DMS79 (cell line): ENCODE results near the gene SPATA25.
A peak's percentile ranks its signal among the peaks of the same experiment; 100 is the strongest.

Experiments
- DNase-seq: peaks from one replicate; lab custom pipeline; 2025; lab: John Stamatoyannopoulos, UW

The SPATA25 gene

DNA sequence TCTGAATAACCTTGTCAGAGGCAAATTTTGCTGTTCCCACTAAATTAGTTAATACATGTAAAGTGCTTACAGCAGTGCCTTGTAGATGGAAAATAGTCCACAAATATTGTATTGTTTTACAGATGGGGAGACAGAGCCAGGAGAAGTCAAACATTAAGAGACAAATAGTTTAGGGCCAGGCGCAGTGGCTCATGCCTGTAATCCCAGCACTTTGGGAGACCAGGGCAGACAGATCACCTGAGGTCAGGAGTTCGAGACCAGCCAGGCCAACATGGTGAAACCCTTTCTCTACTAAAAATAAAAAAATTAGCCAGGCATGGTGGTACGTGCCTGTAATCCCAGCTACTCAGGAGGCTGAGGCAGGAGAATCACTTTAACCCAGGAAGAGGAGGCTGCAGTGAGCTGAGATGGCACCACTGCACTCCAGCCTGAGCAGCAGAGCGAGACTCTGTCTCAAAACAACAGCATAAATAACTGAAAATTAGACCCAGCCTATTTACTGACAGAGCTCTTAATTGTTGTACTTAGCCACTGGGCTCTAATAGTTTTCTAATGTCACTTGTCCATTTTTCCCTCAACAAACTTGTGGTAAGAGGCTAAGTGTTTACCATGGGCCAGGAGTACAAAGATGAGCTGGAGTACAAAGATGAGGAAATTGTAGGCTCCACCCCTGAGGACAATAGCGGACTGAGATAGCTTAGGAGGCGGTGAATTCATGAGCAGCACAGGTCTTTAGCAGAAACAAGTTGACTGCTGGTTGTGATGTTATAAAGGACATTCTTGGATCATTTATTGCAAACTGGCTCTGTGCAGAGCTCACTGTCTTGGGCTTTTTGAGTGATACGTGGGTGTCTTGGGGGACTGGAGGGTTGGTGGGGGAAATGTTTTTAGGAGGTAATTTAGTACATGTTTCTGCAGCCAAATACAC is 23.6 kb downstream of the SPATA25 start:
- DNase-seq: no peak

DNA sequence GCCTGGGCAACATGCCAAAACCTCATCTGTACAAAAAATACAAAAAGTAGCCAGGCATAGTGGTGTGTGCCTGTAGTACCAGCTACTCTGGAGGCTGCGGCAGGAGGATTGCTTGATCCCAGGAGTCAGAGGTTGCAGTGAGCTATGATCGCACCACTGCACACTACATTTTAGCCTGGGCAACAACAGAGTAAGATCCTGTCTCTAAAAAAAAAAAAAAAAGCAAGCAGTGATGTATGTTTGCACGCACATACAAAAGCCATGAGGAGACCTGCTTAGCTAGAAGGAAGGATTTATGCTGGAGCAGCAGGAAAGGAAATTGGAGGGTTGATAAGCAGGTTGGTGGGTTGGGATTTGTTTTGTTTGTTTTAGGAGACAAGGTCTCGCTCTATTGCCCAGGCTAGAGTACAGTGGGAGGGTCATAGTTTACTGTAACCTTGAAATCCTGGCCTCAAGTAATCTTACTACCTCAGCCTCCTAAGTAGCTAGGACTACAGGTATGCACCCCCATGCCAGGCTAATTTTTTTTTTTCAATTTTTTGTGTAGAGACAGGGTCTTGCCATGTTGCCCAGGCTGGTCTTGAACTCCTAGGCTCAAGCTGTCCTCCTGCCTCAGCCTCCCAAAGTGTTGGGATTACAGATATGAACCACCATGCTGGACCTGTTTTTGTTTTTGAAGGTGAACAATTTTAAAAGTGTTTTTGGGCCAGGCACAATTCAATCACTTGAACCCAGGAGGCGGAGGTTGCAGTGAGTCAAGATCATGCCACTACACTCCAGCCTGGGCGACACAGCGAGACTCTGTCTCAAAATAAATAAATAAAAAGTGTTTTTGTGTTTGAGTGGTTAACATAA is 26.0 kb downstream of the SPATA25 start:
- DNase-seq: no peak

DNA sequence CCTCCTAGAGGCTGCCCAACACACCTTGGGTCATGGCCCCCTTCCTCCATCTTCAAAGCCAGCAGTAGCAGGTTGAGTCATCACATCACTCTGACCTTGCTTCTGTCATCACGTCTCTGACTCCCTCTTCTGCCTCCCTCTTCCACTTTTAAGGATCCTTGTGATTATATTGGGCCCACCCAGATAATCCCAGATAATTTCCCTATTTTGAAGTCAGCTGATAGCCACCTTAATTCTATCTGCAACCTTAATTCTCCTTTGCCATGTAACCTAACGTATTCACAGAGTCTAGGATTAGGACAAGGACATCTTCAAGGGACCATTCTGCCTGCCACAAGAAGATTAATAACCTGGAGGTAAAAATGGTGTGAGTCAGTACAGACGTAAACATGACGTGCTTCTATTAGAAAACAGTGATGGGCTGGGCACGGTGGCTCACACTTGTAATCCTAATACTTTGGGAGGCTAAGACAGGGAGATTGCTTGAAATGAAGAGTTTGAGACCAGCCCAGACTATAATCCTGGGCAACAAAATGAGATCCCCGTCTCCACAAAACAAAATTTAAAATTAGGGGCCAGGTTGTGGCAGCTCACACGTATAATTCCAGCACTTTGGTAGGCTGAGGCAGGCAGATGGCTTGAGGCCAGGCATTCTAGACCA is 26.7 kb downstream of the SPATA25 start:
- DNase-seq: no peak

DNA sequence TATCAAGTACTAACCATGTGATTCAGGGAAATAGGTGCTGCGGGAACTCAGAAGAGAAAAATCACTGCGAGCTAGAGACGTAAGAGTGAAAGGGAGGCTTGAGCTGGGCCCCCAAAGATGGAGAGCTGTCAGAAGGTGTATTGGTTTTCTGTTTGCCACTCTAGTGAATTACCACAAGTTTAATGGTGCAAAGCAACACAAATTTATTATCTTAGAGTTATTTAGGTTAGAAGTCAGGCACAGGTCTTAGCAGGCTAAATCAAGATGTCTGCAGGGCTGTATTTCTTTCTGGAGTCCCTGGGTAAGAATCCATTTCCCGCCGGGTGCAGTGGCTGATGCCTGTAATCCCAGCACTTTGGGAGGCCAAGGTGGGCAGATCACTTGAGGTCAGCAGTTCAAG is 27.5 kb downstream of the SPATA25 start:
- no peak for DNase-seq

DNA sequence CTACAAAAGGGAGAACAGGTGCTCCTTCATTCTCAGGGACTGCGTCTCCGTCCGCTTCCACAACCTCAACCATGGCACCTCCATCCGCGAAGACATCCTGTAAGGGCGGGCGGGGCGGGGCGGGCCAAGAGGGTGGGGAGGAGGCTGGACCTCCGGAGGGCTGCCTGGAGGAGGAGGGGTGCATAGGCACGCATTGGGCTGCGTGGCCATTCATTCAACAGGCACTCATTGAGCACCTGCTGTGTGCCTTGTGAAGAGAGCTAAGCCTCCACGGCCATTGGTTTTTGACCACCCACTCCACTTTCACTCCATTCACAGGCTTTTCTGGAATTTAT is 29.6 kb downstream of the SPATA25 start:
- DNase-seq: peak; percentile 22

DNA sequence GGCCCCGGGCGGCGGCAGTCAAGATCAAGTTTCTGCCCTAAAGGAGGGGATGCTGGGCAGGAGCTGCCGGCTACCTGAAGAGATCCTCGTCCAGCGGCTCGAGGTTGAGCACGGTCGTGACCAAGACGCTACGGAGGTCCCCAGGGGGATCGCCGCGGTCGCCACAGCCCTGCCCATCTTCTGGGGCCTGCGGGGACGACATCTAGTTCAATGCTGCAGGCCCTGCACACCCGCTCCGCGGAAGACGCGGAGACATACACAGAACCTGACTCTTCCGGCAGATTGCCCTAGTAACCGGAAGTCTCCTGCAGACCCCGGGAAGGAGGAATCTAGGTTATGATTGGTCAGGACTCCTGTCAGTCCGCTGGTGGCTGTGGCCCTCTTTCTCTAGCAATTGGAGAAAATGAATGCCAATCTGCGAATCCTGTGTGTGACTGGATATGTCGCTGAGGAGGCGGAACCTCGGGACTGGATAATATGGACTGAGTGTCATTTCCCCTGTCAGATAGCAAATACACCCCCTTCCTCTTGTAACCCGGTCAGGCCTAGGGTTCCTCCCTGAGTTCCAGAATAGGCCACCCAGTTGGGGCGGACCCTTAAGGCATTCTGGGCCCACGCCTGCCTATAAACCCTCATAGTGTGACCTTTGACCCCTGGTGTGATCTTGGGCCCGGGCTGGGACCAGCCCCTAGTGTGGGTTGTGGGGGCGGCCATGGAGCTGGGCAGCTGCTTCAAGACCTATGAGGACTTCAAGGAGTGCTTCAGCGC is 30.1 kb downstream of the SPATA25 start, which contains the start of the genes ACOT8 and ZSWIM3:
Gene ACOT8, minus strand, starts transcription at position 279 of the 768 bp plus-strand sequence. Its CDS starts 77 bp downstream, at position 202.
Gene ZSWIM3, plus strand, starts transcription at position 501 of the 768 bp plus-strand sequence. Its CDS starts 212 bp downstream, at position 713.
- peak; percentile 91 for DNase-seq

DNA sequence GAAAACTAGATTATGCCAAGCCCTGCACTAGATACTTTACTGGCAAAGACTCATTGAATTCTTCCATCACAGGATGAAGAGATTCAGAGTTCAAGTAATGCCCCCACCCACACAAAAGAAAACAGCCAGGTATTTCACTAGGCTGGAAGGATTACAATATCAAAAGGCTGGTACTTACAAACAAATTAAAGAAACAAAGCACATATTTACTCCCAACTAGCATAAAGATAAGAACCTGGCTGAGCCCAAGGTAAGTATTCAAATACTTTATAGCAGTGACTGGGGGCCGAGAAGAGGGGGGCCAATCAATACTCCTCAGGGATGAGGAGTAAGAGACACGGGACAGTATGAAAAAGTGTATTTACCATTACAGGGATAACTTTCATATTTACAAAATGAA is 33.9 kb downstream of the SPATA25 start:
- DNase-seq: no peak

DNA sequence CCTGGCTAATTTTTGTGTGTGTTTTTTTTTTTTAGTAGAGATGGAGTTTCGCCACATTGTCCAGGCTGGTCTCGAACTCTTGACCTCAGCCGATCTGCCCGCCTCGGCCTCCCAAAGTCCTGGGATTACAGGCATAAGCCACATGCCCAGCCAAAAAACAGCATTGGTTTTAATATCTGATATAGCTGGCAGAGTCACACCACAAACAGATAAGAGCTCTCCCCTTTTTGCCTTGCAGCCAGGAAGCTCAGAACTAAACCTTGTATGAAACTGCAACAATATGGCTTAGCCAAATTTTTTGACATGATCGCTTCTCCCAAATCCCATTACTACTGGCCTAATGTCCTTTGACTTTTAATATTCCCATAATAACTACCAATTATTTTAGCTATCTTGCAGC is 35.1 kb downstream of the SPATA25 start:
- DNase-seq: no peak

DNA sequence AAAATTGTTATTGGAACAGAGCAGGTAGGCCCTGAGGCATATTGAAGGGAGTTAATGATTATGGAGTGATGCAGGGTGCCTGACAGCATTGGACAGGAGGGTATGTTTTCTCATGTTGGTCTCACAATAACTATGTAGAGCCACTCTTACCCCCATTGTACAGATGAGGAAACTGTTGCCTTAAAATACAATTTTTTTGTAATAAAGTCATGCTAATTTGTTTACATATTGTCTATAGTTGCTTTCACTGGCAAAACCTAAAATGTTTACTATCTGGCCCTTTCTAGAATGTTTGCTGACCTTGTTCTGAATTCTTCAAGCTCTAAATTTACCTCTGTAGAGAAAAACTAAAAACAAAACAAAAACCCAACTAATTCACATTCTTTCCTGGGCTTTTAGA is 35.9 kb downstream of the SPATA25 start:
- DNase-seq: no peak

DNA sequence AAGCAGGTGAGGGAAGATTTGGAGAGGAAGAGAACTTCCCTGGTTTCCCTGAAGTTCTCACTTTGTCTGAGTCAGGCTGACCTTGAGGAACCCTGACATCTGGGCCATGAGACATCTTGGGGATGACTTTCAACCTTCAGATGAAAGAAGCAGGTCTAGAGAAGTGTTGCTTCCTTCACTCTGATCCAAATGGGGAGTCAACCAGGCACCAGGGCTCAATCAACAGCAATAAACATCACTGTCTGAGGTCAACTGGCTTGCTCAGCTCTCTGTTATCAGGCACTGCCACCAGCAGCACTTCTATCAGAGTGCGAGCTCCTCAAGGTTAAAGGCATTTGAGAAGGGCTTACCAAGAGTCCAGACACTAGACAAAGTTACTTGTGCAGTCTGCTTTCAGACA is 36.5 kb downstream of the SPATA25 start:
- DNase-seq: no peak

DNA sequence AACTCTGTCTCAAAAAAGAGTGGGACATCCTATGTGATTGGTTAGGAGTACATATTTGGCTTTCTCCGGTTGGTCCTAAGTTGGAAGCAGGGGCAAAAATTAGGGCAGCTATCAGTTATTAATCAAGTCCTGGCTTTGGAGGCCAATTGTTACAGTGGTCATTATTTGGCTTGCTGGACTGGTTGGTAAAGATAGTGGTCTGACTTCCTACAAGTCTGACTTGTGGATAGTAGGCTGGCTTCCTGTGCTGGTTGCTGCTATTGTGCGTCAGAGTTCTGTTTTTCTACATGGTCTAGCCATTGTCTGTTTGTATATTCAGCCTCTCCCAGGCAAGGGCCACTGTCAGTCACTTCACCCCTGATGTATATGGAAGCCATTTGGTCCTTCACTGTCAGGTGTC is 37.2 kb downstream of the SPATA25 start:
- DNase-seq: no peak

DNA sequence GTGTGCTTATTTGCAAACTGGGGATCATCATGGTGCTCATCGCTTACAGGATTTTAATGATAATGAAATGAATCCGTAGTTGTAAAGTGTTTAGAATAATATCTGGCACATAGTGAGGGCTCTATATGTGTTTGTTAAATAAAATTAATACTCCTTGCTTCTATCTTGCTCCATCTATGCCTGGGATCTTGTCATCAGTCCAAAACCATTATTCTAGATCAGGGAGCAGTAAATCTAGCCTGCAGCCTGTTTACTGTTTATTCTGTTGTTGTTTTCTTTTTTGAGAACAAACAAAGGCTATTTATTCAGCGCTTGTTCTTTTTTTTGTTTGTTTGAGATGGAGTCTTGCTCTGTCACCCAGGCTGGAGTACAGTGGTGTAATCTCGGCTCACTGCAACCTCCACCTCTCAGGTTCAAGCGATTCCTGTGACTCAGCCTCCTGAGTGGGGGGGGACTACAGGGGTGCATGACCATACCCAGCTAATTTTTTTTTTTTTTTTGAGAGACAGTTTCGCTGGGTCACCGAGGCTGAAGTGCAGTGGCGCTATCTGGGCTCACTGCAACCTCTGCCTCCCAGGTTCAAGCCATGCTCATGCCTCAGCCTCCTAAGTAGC is 38.3 kb downstream of the SPATA25 start:
- no peak for DNase-seq

DNA sequence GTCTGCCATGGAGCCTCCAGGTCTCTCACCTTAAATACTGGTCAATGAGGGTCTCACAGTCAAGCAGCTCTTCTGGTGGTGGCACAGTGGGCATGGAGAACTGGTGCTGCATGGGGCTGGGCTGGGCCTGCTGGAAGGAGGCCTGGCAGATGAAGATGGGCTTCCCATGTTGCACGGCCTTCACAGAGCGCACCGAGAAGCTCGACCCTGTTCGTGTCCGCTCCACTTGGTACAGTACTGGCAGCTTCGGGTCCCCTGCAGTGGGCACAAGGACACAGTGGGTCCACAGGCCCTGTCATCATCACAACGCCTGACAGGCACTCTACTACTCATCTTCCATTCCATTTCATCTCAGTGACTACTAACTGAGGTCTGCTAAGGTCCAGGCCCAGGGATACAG is 39.0 kb downstream of the SPATA25 start:
- no peak for DNase-seq

DNA sequence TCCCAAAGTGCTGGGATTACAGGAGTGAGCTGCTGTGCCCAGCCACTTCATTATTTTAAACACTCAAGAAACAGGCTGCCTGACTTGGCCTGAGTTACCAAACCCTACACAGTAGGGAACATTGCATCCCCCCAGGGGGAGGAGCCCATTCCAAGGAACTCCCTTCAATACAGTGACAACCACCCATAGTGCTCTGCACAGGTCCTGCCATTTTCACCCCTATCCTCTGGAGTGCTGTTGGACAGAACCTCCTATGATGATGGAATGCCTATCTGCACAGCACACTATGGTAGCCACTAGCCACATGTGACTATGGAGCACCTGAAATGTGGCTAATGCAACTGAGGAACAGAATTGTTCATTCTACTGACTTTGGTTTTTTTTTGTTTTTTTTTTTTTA is 42.0 kb downstream of the SPATA25 start:
- no peak for DNase-seq

DNA sequence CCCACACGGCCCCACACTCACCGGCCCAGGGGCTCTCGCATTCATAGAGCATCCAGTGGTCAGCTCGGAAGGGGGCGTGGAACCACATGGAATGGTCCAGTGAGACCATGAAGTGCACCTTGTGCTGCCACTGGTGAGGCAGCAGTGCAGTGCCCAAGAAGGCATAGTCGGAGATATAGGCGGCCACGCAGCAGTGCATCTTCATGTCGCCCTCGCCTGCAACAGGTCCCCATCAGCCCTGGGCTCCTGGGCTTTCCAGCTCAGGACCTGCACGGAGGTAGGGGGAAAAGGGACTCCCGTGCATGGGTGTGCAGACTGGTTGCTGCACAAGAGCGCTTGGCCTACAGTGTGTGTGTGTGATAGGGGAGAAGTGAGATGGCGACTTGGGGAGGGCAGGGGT is 43.9 kb downstream of the SPATA25 start:
- DNase-seq: no peak

DNA sequence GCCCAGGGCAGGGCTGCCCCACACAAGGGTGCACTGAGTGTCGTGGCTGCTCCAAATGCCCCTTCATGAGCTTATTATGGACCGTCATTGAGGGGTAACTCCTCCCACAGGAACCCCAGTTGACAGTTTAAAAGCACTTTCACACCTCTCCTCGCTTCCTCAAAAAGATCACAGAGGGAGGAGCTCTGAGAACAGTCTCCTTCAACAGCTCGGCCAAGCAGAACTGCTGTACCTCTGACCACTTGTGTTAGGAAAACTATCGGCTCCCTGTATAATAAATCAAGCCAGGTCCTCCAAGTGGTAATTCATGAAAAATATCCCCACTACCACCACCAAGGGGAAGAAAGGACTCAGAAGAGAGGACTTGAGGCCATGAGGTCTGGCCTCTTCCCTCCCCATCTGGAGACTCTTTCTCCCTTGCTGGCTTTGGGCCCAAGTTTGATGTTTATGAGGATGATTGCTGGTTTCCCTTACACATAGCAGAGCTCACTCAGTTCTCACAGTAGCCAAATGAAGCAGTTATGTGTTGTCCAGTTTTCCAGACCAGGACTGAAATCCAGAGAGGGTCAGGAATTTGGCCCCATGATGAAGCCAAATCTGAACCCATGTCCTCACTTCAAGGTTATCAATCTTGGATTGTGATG is 45.1 kb downstream of the SPATA25 start:
- DNase-seq: no peak

DNA sequence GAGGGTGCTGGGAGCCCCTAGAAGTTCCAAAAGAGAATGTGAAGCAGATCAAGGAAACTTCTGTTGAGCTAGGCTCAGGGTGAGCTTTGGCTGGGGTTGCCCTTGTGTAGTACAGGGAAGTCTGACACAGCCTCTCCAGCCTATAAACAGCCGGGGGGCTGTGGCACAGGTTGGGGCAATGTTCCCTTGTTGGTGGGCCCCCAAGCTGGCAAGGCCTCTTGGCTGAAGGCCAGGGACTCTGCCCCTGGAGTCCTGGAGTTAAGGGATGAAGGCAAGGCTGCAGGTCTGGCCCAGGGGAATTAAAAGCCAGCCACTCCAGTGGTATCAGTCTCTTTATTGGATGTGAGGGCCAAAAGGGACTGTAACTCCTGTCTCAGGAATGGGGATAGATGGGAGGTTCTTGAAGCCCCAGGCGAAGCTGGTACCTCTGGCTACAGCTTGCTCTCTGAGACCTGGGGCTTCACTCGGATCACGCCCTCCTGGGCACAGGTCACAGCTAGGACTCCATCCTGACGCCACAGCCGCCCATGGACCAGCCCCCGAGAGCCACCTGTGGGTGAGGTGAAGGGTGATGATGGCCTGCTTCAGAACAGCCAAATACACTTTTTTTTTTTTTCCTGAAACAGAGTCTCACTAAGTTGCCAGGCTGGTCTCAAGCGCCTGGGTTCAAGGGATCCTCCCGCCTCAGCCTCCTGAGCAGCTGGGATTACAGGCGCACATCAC is 45.9 kb downstream of the SPATA25 start:
- DNase-seq: no peak

DNA sequence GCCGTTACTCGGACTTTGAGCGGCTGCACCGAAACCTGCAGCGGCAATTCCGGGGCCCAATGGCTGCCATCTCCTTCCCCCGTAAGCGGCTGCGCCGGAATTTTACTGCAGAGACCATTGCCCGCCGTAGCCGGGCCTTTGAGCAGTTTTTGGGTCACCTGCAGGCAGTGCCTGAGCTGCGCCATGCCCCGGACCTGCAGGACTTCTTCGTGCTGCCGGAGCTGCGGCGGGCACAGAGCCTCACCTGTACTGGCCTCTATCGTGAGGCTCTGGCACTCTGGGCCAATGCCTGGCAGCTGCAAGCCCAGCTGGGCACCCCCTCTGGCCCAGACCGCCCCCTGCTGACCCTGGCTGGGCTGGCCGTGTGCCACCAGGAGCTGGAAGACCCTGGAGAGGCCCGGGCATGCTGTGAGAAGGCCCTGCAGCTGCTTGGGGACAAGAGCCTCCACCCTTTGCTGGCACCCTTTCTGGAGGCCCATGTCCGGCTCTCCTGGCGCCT is 46.7 kb downstream of the SPATA25 start:
- no peak for DNase-seq

DNA sequence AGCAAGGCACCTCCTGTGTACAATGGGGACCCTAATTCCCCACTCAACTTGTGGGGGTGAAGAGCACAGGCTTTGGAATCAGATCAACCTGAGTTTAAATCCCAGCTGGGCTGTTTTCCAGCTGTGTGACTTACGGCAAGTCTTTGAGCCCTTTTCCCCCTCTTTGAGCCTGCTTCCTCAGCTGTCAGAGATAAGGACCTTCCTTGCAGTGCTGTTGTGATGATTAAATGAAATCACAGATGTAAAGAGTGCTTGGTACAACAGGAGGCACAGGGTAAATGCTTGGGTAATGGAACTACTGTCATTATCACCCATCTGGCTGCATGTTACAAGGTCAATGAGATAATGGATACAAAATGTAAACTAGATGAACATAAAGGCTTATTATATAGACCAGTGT is 50.6 kb downstream of the SPATA25 start:
- DNase-seq: no peak
